GM19238 (cell line): ENCODE measurements around the gene SEPTIN10.

Source experiments
- DNase-seq: peaks from one replicate; pipeline ENCODE4 v3.0.0; 2011; ENCODE audit warnings: low spot score; ENCODE audit not compliant: insufficient read length

Gene SEPTIN10

GRCh38 chr2:109523536-109524361 lies 90.0 kb downstream of the SEPTIN10 start:
- DNase-seq: no peak

DNA sequence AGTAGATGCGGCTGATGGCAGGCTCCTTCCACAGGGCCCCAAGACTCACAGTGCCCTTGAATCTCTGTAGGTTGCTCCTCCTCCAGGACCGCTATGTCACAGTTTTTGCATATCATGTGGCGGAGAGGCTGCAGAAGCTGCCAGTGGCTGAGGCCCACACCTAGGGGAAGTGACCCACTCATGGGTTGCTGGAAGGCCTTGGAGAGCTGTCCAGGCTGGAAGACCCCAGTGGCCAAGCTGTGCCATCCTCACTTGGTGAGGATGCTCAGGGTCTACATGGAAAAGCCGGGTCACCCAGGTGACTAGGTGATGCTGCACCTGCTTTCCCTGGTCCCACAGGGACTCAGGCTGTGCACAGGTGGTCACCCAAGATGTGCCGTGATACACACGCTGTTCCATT lies 90.6 kb downstream of the SEPTIN10 start:
- DNase-seq: no peak

GRCh38 chr2:109522063-109522374 lies 91.7 kb downstream of the SEPTIN10 start:
- DNase-seq: no peak

DNA sequence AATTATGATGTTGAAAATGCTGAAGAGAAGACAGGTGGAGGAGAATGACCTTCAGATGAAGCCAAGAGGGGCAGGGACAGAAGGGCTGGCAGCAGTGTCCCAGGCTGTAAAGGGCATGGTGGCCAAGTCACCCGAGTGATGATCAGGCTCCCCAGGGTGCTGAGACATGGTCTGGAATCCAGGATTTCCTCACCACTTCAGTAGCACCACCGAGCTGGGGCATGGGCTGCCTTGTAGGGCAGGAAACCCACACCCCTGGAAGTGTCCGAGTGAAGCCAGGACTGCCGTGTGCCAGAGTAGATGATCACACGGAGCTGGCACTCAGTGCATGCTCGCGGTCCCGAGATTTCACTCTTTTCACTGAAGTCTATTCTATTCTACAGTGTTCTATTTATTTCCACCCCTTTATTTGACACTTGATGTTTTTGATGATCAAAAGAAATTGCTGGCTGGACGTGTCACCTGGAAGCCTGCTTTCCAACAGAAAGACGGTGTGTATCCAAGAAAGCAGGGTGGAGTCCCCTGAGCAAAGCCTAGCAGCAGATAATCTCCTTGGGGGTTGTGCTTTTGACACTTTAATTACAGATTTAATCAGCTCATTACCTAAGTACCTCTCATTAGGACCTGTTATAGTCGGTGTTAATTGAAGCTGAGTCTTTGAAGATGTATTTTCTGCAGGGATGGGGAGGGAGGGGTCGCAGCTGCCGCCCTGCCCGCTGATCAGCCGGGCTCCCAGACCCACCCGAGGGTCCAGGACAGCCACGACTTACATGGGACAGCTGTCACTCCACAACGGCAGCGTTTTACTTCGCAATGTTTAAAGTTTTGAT lies 92.3 kb downstream of the SEPTIN10 start:
- no peak for DNase-seq

DNA sequence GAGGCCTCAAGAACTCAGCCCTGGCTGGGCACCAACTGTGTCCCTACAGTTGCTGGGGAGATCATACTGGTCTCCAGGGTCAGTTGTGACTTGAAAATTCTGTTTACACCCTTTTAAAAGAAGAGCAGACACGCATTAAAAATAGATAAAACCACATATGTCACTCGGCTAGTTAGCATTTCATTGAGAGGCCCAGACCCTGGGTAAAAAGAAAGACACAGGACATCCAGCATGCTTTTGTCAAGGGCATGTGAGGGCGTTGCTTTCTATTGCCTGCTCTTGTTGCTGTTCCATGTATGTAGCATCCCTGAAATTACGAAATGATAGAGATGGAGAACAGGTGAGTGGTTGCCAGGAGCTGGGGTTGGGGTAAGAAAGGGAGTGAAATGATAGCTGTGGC lies 94.3 kb downstream of the SEPTIN10 start:
- no peak for DNase-seq

- no peak for DNase-seq
These were observed 96.5 kb downstream of the SEPTIN10 start for GRCh38 chr2:109517118-109517889.

GRCh38 chr2:109516445-109517117 lies 97.2 kb downstream of the SEPTIN10 start:
- DNase-seq: no peak

GRCh38 chr2:109514857-109515256 lies 98.9 kb downstream of the SEPTIN10 start:
- no peak for DNase-seq

GRCh38 chr2:109513749-109514588 lies 99.8 kb downstream of the SEPTIN10 start:
- DNase-seq: peak; percentile 35

GRCh38 chr2:109513230-109513629 lies 100.5 kb downstream of the SEPTIN10 start:
- DNase-seq: no peak

DNA sequence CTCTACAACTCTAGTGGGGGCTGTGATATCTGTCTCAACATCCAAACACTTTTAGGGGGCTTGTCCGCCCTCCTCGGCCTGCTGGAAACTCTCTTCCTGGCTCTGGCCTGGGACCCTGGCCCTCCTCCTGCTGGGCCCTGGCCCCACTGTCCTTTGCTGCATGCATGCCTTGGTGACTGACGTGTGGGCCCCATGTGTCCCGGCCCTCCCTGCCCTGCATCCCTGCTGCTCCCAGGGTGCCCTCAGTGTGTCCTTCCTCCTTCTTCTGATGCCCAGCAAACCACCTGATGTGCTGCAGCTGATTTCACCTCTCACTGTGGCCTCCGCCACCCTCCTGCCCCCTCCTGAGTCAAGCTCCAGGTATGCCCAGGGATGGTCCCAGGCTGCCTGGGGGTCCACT lies 101.7 kb downstream of the SEPTIN10 start:
- no peak for DNase-seq

DNA sequence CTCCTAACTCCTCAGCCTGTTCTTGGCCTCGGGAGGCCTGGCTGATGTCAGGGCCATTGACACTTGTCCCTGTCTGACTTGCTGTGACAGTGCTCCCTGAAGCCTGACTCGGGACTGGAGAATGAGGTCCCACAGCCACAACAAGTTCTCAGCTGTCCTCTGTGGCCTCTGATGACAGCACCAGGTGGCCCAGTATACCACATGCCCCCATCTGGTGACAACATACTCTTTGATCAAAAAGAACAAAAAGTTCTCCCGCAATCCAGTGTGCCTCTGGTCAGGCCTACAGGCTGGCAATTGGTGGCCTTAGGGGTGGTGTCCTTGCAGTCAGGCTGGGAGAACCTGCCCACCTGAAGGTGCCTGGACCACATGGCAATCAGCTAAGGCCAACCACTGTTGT lies 102.6 kb downstream of the SEPTIN10 start:
- no peak for DNase-seq

GRCh38 chr2:109510136-109511028 lies 103.4 kb downstream of the SEPTIN10 start:
- DNase-seq: peak; percentile 70

- DNase-seq: no peak
These were observed 105.2 kb downstream of the SEPTIN10 start for GRCh38 chr2:109508556-109508955.

DNA sequence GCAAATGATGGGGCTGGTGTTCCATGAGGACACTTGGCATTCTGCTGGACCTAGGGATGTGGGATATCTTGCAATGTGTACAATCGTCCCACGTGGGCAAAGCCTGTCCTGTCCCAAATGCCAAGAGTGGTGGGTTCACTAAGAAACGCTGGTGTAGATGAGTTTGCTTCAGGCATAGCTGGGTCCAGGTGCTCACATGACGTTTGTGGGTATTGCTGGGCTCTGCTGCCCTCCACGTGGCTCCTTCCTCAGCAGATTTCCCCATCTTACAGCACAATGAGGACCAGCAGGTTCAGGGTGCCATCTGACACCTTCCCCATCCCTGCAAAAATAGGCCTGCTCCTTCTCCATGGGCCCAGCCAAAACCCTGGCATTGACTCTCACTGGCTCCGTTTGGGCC lies 105.9 kb downstream of the SEPTIN10 start:
- no peak for DNase-seq

GRCh38 chr2:109507217-109507616 lies 106.5 kb downstream of the SEPTIN10 start:
- no peak for DNase-seq

GRCh38 chr2:109503191-109503590 lies 110.6 kb downstream of the SEPTIN10 start:
- no peak for DNase-seq

DNA sequence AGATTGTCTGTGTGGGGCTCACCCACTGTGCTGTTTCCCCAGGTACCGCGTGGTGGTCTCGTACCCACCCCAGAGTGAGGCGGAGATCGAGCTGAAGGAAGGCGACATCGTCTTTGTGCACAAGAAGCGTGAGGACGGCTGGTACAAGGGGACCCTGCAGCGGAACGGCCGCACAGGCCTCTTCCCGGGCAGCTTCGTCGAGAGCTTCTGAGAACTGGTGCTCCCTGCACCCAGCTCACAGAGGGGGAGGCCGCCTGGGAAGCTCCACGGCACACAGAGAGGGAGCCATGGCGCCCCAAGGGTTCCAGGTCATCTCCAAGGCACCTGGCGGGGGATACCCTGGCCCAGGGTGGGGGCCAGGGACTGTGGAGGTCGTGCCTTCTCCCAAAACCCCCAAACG lies 112.3 kb downstream of the SEPTIN10 start:
- no peak for DNase-seq

GRCh38 chr2:109500910-109501309 lies 112.9 kb downstream of the SEPTIN10 start:
- DNase-seq: no peak
